ENCODE results near the gene ATF7IP2. TPM values are rescaled to one million over a fixed set of nuclear protein-coding genes. Genes with fewer than 3 reads are reported as not detected.

ATF7IP2 gene
- total RNA-seq, 4 donors from 2014 or later: 5.1 to 12.2 (median 8.4) TPM

- no peak for TF ChIP-seq CTCF (IDR thresholded peaks at IDR 0.05; ENCODE audit: low read depth)
Measured at GRCh38 chr16:10518479-10519041, 132.7 kb downstream of the ATF7IP2 start.

- TF ChIP-seq CTCF (IDR thresholded peaks at IDR 0.05; ENCODE audit: low read depth): no peak
Measured at GRCh38 chr16:10519297-10519696, 133.4 kb downstream of the ATF7IP2 start.

- no peak for TF ChIP-seq CTCF (IDR thresholded peaks at IDR 0.05; ENCODE audit: low read depth)
Measured at GRCh38 chr16:10519929-10520868, 134.3 kb downstream of the ATF7IP2 start.

- no peak for TF ChIP-seq CTCF (IDR thresholded peaks at IDR 0.05; ENCODE audit: low read depth)
Measured at GRCh38 chr16:10520869-10521578, 135.2 kb downstream of the ATF7IP2 start.

GRCh38 chr16:10521681-10522274, 135.9 kb downstream of the ATF7IP2 start:
- TF ChIP-seq CTCF (IDR thresholded peaks at IDR 0.05; ENCODE audit: low read depth): no peak

- no peak for TF ChIP-seq CTCF (IDR thresholded peaks at IDR 0.05; ENCODE audit: low read depth)
Measured at GRCh38 chr16:10522966-10523365, 137.1 kb downstream of the ATF7IP2 start.

Data from subcutaneous adipose tissue (tissue), 4 donors.